OCI-LY3 (cell line): ENCODE results near the gene KANK4.

Experiments used
- H2AFZ ChIP-seq: fragments of 200-600, 300-600 bp; shearing (Covaris generic); 2 replicates; pipeline ENCODE4 v1.6.0; 2014; ENCODE audit warnings: antibody characterized with exemption, low read depth, low read length
- H3K27ac ChIP-seq: fragments of 200-600, 300-600 bp; sonication (generic); 2 replicates; pipeline ENCODE4 v1.5.1; 2014; ENCODE audit warnings: mild to moderate bottlenecking, low read length, moderate library complexity, mixed read lengths
- H3K27me3 ChIP-seq: fragments of 200-600, 300-600 bp; sonication (generic); 2 replicates; pipeline ENCODE4 v1.6.1; 2014; ENCODE audit warnings: low read depth, low read length, mixed read lengths
- H3K36me3 ChIP-seq: fragments of 200-600, 300-600 bp; sonication (generic); replicated peaks from 2 replicates; pipeline ENCODE3; 2014; ENCODE audit warnings: low read depth, low read length, mixed read lengths
- H3K4me1 ChIP-seq: fragments of 300-600, 200-600 bp; sonication (generic); 2 replicates; pipeline ENCODE4 v1.6.1; 2014; ENCODE audit warnings: low read length, mixed read lengths
- H3K4me2 ChIP-seq: fragments of 200-600, 300-600 bp; sonication (generic); 2 replicates; pipeline ENCODE4 v1.6.1; 2014; ENCODE audit warnings: low read length, mixed read lengths
- H3K4me3 ChIP-seq: fragments of 300-600, 200-600 bp; sonication (generic); 2 replicates; pipeline ENCODE4 v1.5.1; 2014; ENCODE audit warnings: antibody characterized with exemption, mild to moderate bottlenecking, low read length, moderate library complexity
- H3K79me2 ChIP-seq: fragments of 300-600, 200-600 bp; shearing (Covaris generic); 2 replicates; pipeline ENCODE4 v1.6.1; 2014; ENCODE audit warnings: mild to moderate bottlenecking, low read length, mixed read lengths
- H3K9ac ChIP-seq: fragments of 300-600, 200-600 bp; shearing (Covaris generic); 2 replicates; pipeline ENCODE4 v1.6.0; 2014; ENCODE audit warnings: mild to moderate bottlenecking, low read length, moderate library complexity
- H3K9me3 ChIP-seq: fragments of 200-600, 300-600 bp; shearing (Covaris generic); 2 replicates; pipeline ENCODE4 v1.6.1; 2014; ENCODE audit warnings: low read length, mixed read lengths; ENCODE audit not compliant: insufficient read depth
- H4K20me1 ChIP-seq: fragments of 200-600, 300-600 bp; sonication (generic); 2 replicates; pipeline ENCODE4 v1.6.1; 2016; ENCODE audit warnings: low read length, mixed read lengths; ENCODE audit not compliant: insufficient read depth
- CTCF ChIP-seq: fragments of 200-600, 300-600 bp; sonication (generic); IDR thresholded peaks from 2 replicates; pipeline ENCODE4 v1.5.1; 2014; ENCODE audit warnings: antibody characterized with exemption, low read length, low read depth
- EZH2phosphoT487 ChIP-seq: fragments of 200-600 bp; shearing (Covaris generic); IDR thresholded peaks from 2 replicates; pipeline ENCODE4 v1.6.1; 2018; ENCODE audit warnings: antibody characterized with exemption, mixed run types, low read depth

KANK4 gene

GRCh38 chr1:62238507-62238906, 80.7 kb downstream of the KANK4 start:
- H3K4me2 ChIP-seq = no peak overlapping the region
- H3K36me3 ChIP-seq = no peaks in the 10 kb centered on the region
- no peak overlapping the region for H3K27ac ChIP-seq
- no peak overlapping the region for H3K9ac ChIP-seq
- no peak overlapping the region for H3K4me3 ChIP-seq
- H3K79me2 ChIP-seq = no peaks in the 10 kb centered on the region
- H3K9me3 ChIP-seq = no peaks in the 10 kb centered on the region
- peaks cover 18% of the 10 kb centered on the region for H3K4me1 ChIP-seq
- TF ChIP-seq CTCF = no peak
- TF ChIP-seq EZH2phosphoT487 = no peak
- no peak overlapping the region for H2AFZ ChIP-seq
- H3K27me3 ChIP-seq = no peaks in the 10 kb centered on the region
- H4K20me1 ChIP-seq = no peaks in the 10 kb centered on the region

GRCh38 chr1:62237950-62238374, 81.3 kb downstream of the KANK4 start:
- TF ChIP-seq EZH2phosphoT487 (no peak), CTCF (no peak)
- H4K20me1 ChIP-seq = no peaks in the 10 kb centered on the region
- H3K36me3 ChIP-seq = no peaks in the 10 kb centered on the region
- peaks cover 18% of the 10 kb centered on the region for H3K4me1 ChIP-seq
- H3K9me3 ChIP-seq = no peaks in the 10 kb centered on the region
- H3K4me2 ChIP-seq = no peak overlapping the region
- no peak overlapping the region for H2AFZ ChIP-seq
- H3K9ac ChIP-seq = no peak overlapping the region
- H3K79me2 ChIP-seq = no peaks in the 10 kb centered on the region
- no peak overlapping the region for H3K4me3 ChIP-seq
- no peak overlapping the region for H3K27ac ChIP-seq
- no peaks in the 10 kb centered on the region for H3K27me3 ChIP-seq

DNA sequence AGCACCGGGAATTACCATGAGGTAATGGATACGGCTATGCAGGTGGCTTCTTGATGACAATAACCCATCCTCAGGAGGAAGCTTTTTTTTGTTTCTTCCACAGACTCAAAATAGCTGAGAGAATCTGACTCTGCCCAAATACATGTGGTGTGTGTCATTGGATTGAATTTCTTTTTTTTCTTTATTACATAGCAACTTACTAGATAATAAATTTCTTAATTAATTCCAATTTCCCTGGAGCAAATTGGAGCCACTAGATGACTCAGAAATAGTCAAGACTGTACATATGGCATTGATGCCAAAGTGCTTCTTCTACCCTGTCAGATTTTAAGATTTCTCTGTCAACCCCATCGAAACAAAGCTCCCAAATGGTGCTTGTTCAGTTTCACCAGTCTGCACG, 81.9 kb downstream of the KANK4 start:
- H3K4me3 ChIP-seq = 0 out of 2 replicates have a peak overlapping the region, but pooled peaks have one; percentile 8
- H3K9me3 ChIP-seq = no peaks in the 10 kb centered on the region
- H3K79me2 ChIP-seq = no peaks in the 10 kb centered on the region
- no peak overlapping the region for H3K9ac ChIP-seq
- H3K36me3 ChIP-seq = no peaks in the 10 kb centered on the region
- no peaks in the 10 kb centered on the region for H3K27me3 ChIP-seq
- peak overlapping the region; percentile 8; the same call in 1 of the 2 replicates for H3K27ac ChIP-seq
- no peak for TF ChIP-seq EZH2phosphoT487
- no peak for TF ChIP-seq CTCF
- H2AFZ ChIP-seq = no peak overlapping the region
- peak overlapping the region; percentile 64 for H3K4me2 ChIP-seq
- H4K20me1 ChIP-seq = no peaks in the 10 kb centered on the region
- peaks cover 18% of the 10 kb centered on the region for H3K4me1 ChIP-seq

DNA sequence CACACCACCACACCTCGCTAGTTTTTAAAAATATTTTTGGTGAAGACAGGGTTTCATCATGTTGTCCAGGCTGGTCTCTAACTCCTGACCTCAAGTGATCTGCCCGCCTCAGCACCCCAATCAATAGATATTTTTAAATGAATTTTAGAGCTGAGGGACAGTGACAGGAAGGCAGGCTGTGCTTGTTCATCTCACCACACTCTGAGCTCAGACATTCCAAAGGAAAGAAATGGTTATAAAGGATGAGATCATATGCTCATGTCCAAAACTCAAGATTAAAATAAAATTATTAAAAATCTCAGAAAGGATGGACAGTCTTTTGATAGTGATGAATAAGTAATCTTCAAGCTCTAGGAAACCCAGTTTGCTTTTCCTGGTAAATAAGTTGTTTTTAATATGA, 83.7 kb downstream of the KANK4 start:
- no peak overlapping the region for H2AFZ ChIP-seq
- H3K27me3 ChIP-seq = no peaks in the 10 kb centered on the region
- TF ChIP-seq EZH2phosphoT487 = no peak
- TF ChIP-seq CTCF = no peak
- no peak overlapping the region for H3K9ac ChIP-seq
- H3K4me2 ChIP-seq = no peak overlapping the region
- H4K20me1 ChIP-seq = no peaks in the 10 kb centered on the region
- no peak overlapping the region for H3K27ac ChIP-seq
- no peak overlapping the region for H3K4me3 ChIP-seq
- no peaks in the 10 kb centered on the region for H3K9me3 ChIP-seq
- H3K4me1 ChIP-seq = peaks cover 18% of the 10 kb centered on the region
- no peaks in the 10 kb centered on the region for H3K36me3 ChIP-seq
- H3K79me2 ChIP-seq = no peaks in the 10 kb centered on the region
